HEK293 (cell line): ENCODE data around the gene CIRBP.

ENCODE experiments used
- GLI4 ChIP-seq: fragments of 450-650 bp; formaldehyde crosslinking; IDR thresholded peaks from 2 replicates; pipeline ENCODE4 v1.5.1; 2016; ENCODE audit warnings: missing biosample characterization, missing genetic modification characterization
- GLIS2 ChIP-seq: fragments of 450-650 bp; formaldehyde crosslinking; IDR thresholded peaks from 2 replicates; pipeline ENCODE4 v1.5.1; 2016; ENCODE audit warnings: missing biosample characterization, missing genetic modification characterization
- KLF8 ChIP-seq: fragments of 450-650 bp; formaldehyde crosslinking; IDR thresholded peaks from 2 replicates; pipeline ENCODE4 v1.5.1; 2016; ENCODE audit warnings: missing biosample characterization, missing genetic modification characterization
- SCRT1 ChIP-seq: fragments of 450-650 bp; formaldehyde crosslinking; IDR thresholded peaks from 2 replicates; pipeline ENCODE4 v1.5.1; 2016; ENCODE audit warnings: missing biosample characterization, missing genetic modification characterization, borderline replicate concordance
- WT1 ChIP-seq: fragments of 450-650 bp; formaldehyde crosslinking; IDR thresholded peaks from 2 replicates; pipeline ENCODE4 v1.5.1; 2016; ENCODE audit warnings: missing biosample characterization, missing genetic modification characterization
- ZBTB21 ChIP-seq: fragments of 450-650 bp; formaldehyde crosslinking; IDR thresholded peaks from 2 replicates; pipeline ENCODE4 v1.5.1; 2017; ENCODE audit warnings: missing biosample characterization, missing genetic modification characterization
- ZBTB48 ChIP-seq: fragments of 450-650 bp; formaldehyde crosslinking; IDR thresholded peaks from 2 replicates; pipeline ENCODE4 v1.5.1; 2016; ENCODE audit warnings: missing biosample characterization, missing genetic modification characterization
- ZNF2 ChIP-seq: fragments of 450-650 bp; formaldehyde crosslinking; IDR thresholded peaks from 2 replicates; pipeline ENCODE4 v1.5.1; 2016; ENCODE audit warnings: missing biosample characterization, missing genetic modification characterization
- ZNF211 ChIP-seq: fragments of 450-650 bp; formaldehyde crosslinking; IDR thresholded peaks from 2 replicates; pipeline ENCODE4 v1.5.1; 2016; ENCODE audit warnings: low read depth, missing biosample characterization, missing genetic modification characterization
- ZNF223 ChIP-seq: fragments of 450-650 bp; formaldehyde crosslinking; IDR thresholded peaks from 2 replicates; pipeline ENCODE4 v1.5.1; 2016; ENCODE audit warnings: missing biosample characterization, missing genetic modification characterization
- ZNF341 ChIP-seq: fragments of 450-650 bp; formaldehyde crosslinking; IDR thresholded peaks from 2 replicates; pipeline ENCODE4; 2016; ENCODE audit warnings: low read depth, missing biosample characterization, missing genetic modification characterization
- ZNF37A ChIP-seq: fragments of 450-650 bp; IDR thresholded peaks from 2 replicates; pipeline ENCODE4 v1.5.1; 2018; ENCODE audit warnings: missing biosample characterization, missing genetic modification characterization
- ZNF426 ChIP-seq: fragments of 450-650 bp; formaldehyde crosslinking; IDR thresholded peaks from 2 replicates; pipeline ENCODE4 v1.5.1; 2017; ENCODE audit warnings: missing biosample characterization, missing genetic modification characterization, mild to moderate bottlenecking, inconsistent platforms, moderate library complexity
- ZNF558 ChIP-seq: fragments of 450-650 bp; formaldehyde crosslinking; IDR thresholded peaks from 2 replicates; pipeline ENCODE4 v1.5.1; 2016; ENCODE audit warnings: missing biosample characterization, missing genetic modification characterization
- ZNF560 ChIP-seq: fragments of 450-650 bp; formaldehyde crosslinking; IDR thresholded peaks from 2 replicates; pipeline ENCODE4 v1.5.1; 2017; ENCODE audit warnings: missing biosample characterization, missing genetic modification characterization, borderline replicate concordance
- ZNF768 ChIP-seq: fragments of 450-650 bp; formaldehyde crosslinking; IDR thresholded peaks from 2 replicates; pipeline ENCODE4 v1.5.1; 2018; ENCODE audit warnings: missing biosample characterization, mild to moderate bottlenecking, missing genetic modification characterization
- ZSCAN16 ChIP-seq: fragments of 450-650 bp; formaldehyde crosslinking; IDR thresholded peaks from 2 replicates; pipeline ENCODE4 v1.5.1; 2016; ENCODE audit warnings: missing biosample characterization, missing genetic modification characterization
- TF ChIP-seq, protein P1 (sequence below): fragments of 450-650 bp; formaldehyde crosslinking; IDR thresholded peaks from 2 replicates; pipeline ENCODE4 v1.5.1; 2017; ENCODE audit warnings: missing biosample characterization, missing genetic modification characterization
- TF ChIP-seq, protein P2 (sequence below): sonication (generic); formaldehyde crosslinking; IDR thresholded peaks from 2 replicates; pipeline ENCODE4 v1.8.1; 2022; ENCODE audit warnings: mild to moderate bottlenecking, moderate library complexity, missing genetic modification reagents
- TF ChIP-seq, protein P3 (sequence below): fragments of 450-650 bp; formaldehyde crosslinking; IDR thresholded peaks from 2 replicates; pipeline ENCODE4 v1.5.1; 2016; ENCODE audit warnings: missing biosample characterization, missing genetic modification characterization, borderline replicate concordance
- TF ChIP-seq, protein P4 (sequence below): fragments of 450-650 bp; formaldehyde crosslinking; IDR thresholded peaks from 2 replicates; pipeline ENCODE4 v1.5.1; 2016; ENCODE audit warnings: missing biosample characterization, missing genetic modification characterization
- TF ChIP-seq, protein P5 (sequence below): fragments of 450-650 bp; formaldehyde crosslinking; IDR thresholded peaks from 2 replicates; pipeline ENCODE4 v1.5.1; 2016; ENCODE audit warnings: missing biosample characterization, missing genetic modification characterization
- TF ChIP-seq, protein P6 (sequence below): fragments of 450-650 bp; formaldehyde crosslinking; IDR thresholded peaks from 2 replicates; pipeline ENCODE4 v1.5.1; 2016; ENCODE audit warnings: missing biosample characterization, missing genetic modification characterization

CIRBP gene

DNA sequence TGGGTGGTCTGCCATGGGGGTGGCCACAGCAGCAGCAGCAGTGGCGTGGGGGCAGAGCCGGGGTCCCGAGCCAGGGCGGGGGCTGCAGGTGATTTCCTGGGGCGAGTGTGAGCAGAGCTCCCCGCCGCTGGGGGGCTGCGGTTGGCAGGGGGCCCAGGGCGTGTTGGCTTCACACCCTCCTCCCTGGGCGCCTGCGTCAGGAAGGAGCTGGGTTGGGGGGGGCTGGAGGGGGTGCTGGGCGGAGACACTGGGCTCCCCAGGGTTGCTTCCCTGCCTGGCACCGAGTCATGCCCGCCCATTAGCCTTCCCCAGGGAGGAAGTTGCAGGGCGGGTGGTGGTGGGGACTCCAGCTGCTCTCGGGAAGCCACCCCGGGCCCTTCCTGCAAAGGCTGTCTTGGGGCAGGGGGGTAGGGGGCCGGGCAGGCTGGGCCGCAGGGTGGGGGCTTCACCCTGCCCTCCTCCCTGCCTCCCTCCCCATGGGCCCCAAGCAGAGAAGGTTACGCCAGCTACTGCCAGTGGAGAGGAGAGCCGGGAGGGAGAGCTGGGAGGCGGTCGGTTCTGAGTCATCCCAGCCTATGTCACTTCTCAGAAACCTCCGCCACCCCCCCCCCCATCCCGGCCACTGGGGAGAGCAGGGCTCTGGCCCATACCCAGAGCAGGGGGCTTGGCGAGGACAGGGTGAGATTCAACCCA, 16.2 kb upstream of the CIRBP start (continued):
- TF ChIP-seq ZNF211 (tag by site-specific recombination) (no peak), ZNF426 (no peak), ZNF560 (no peak), ZNF2 (no peak), ZSCAN16 (tag by site-specific recombination) (0 out of 2 replicates have a peak, but pooled peaks have one; percentile 59), ZNF558 (tag by site-specific recombination) (no peak), WT1 (tag by site-specific recombination) (peak; percentile 85), KLF8 (tag by site-specific recombination) (peak; percentile 70), SCRT1 (tag by site-specific recombination) (no peak), ZNF223 (tag by site-specific recombination) (no peak), ZNF37A (tag by site-specific recombination) (no peak), ZNF768 (tag by site-specific recombination) (no peak), ZBTB21 (tag by site-specific recombination) (peak; percentile 15; the same call in 1 of the 2 replicates), GLIS2 (tag by site-specific recombination) (peak; percentile 82), ZBTB48 (tag by site-specific recombination) (0 out of 2 replicates have a peak, but pooled peaks have one; percentile 28), ZNF341 (tag by site-specific recombination) (peak; percentile 53), GLI4 (no peak)
- TF ChIP-seq, protein P1, sequence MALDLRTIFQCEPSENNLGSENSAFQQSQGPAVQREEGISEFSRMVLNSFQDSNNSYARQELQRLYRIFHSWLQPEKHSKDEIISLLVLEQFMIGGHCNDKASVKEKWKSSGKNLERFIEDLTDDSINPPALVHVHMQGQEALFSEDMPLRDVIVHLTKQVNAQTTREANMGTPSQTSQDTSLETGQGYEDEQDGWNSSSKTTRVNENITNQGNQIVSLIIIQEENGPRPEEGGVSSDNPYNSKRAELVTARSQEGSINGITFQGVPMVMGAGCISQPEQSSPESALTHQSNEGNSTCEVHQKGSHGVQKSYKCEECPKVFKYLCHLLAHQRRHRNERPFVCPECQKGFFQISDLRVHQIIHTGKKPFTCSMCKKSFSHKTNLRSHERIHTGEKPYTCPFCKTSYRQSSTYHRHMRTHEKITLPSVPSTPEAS (tag by site-specific recombination) = no peak
- TF ChIP-seq, protein P2, sequence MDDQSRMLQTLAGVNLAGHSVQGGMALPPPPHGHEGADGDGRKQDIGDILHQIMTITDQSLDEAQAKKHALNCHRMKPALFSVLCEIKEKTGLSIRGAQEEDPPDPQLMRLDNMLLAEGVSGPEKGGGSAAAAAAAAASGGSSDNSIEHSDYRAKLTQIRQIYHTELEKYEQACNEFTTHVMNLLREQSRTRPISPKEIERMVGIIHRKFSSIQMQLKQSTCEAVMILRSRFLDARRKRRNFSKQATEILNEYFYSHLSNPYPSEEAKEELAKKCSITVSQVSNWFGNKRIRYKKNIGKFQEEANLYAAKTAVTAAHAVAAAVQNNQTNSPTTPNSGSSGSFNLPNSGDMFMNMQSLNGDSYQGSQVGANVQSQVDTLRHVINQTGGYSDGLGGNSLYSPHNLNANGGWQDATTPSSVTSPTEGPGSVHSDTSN = no peak
- TF ChIP-seq, protein P3, sequence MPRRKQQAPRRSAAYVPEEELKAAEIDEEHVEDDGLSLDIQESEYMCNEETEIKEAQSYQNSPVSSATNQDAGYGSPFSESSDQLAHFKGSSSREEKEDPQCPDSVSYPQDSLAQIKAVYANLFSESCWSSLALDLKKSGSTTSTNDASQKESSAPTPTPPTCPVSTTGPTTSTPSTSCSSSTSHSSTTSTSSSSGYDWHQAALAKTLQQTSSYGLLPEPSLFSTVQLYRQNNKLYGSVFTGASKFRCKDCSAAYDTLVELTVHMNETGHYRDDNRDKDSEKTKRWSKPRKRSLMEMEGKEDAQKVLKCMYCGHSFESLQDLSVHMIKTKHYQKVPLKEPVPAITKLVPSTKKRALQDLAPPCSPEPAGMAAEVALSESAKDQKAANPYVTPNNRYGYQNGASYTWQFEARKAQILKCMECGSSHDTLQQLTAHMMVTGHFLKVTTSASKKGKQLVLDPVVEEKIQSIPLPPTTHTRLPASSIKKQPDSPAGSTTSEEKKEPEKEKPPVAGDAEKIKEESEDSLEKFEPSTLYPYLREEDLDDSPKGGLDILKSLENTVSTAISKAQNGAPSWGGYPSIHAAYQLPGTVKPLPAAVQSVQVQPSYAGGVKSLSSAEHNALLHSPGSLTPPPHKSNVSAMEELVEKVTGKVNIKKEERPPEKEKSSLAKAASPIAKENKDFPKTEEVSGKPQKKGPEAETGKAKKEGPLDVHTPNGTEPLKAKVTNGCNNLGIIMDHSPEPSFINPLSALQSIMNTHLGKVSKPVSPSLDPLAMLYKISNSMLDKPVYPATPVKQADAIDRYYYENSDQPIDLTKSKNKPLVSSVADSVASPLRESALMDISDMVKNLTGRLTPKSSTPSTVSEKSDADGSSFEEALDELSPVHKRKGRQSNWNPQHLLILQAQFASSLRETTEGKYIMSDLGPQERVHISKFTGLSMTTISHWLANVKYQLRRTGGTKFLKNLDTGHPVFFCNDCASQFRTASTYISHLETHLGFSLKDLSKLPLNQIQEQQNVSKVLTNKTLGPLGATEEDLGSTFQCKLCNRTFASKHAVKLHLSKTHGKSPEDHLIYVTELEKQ = no peak
- TF ChIP-seq, protein P4, sequence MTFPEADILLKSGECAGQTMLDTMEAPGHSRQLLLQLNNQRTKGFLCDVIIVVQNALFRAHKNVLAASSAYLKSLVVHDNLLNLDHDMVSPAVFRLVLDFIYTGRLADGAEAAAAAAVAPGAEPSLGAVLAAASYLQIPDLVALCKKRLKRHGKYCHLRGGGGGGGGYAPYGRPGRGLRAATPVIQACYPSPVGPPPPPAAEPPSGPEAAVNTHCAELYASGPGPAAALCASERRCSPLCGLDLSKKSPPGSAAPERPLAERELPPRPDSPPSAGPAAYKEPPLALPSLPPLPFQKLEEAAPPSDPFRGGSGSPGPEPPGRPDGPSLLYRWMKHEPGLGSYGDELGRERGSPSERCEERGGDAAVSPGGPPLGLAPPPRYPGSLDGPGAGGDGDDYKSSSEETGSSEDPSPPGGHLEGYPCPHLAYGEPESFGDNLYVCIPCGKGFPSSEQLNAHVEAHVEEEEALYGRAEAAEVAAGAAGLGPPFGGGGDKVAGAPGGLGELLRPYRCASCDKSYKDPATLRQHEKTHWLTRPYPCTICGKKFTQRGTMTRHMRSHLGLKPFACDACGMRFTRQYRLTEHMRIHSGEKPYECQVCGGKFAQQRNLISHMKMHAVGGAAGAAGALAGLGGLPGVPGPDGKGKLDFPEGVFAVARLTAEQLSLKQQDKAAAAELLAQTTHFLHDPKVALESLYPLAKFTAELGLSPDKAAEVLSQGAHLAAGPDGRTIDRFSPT (tag by site-specific recombination) = peak; percentile 72
- TF ChIP-seq, protein P5, sequence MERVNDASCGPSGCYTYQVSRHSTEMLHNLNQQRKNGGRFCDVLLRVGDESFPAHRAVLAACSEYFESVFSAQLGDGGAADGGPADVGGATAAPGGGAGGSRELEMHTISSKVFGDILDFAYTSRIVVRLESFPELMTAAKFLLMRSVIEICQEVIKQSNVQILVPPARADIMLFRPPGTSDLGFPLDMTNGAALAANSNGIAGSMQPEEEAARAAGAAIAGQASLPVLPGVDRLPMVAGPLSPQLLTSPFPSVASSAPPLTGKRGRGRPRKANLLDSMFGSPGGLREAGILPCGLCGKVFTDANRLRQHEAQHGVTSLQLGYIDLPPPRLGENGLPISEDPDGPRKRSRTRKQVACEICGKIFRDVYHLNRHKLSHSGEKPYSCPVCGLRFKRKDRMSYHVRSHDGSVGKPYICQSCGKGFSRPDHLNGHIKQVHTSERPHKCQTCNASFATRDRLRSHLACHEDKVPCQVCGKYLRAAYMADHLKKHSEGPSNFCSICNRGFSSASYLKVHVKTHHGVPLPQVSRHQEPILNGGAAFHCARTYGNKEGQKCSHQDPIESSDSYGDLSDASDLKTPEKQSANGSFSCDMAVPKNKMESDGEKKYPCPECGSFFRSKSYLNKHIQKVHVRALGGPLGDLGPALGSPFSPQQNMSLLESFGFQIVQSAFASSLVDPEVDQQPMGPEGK = peak; percentile 86
- TF ChIP-seq, protein P6, sequence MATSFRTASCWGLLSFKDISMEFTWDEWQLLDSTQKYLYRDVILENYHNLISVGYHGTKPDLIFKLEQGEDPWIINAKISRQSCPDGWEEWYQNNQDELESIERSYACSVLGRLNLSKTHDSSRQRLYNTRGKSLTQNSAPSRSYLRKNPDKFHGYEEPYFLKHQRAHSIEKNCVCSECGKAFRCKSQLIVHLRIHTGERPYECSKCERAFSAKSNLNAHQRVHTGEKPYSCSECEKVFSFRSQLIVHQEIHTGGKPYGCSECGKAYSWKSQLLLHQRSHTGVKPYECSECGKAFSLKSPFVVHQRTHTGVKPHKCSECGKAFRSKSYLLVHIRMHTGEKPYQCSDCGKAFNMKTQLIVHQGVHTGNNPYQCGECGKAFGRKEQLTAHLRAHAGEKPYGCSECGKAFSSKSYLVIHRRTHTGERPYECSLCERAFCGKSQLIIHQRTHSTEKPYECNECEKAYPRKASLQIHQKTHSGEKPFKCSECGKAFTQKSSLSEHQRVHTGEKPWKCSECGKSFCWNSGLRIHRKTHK (tag by site-specific recombination) = no peak
